ENCODE results near the gene SLC7A8. TPM values are rescaled to one million over a fixed set of nuclear protein-coding genes. Genes with fewer than 3 reads are reported as not detected.

SLC7A8 gene
- total RNA-seq, 1 experiment from 2014 or later, result not detected

DNA sequence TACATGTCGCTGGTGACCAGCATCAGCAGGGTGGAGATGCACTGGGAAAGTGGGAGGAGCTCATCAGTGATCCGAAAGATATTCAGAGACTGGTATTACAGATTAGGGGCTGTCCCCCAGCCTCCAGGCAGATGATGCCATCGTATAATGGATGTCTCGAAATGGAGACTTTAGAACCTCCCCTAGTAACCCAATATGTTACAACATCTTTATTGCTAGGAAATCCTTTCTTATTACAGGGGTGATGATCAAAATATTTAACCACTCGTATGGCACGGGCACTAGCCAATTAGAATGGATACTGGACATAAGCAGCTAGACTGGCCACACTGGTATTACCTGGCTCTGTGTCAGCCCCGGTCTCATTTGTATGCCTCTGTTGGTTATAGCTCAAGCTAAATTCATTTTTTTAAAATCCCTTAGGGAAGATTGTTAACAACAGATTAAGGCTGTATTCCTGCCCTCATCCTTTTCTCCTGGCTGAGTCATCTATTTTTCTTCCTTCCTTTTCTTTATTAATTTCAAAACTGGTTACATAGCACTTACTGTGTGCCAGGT lies 53.6 kb downstream of the SLC7A8 start:
- Mint-ChIP-seq H3K27me3 (ENCODE audit: unreplicated experiment) (peaks cover 70% of the 10 kb centered on the region), H3K27ac (ENCODE audit: unreplicated experiment) (no peak overlapping the region), H3K9me3 (ENCODE audit: low read depth, unreplicated experiment) (no peaks in the 10 kb centered on the region), H3K4me3 (ENCODE audit: low read depth, unreplicated experiment) (no peak overlapping the region), H3K4me1 (ENCODE audit: low read depth, unreplicated experiment) (peaks cover 8% of the 10 kb centered on the region), H3K36me3 (ENCODE audit: insufficient read depth, unreplicated experiment) (no peaks in the 10 kb centered on the region)
- BruUV-seq (replicated peaks), result no TSS peak
- no peak for DNase-seq
- intact Hi-C loops (cut with micrococcal nuclease; ENCODE audit: unreplicated experiment), result no loop called here
- CTCF ChIA-PET, result interaction anchor here (0.6 to 1.6 kb wide), 2 partner anchors 57 to 506 kb away, joined by 3 to 6 read pairs; no protein-coding TSS in a partner anchor
- TF ChIP-seq CTCF (IDR thresholded peaks at IDR 0.05; ENCODE audit: unreplicated experiment), result no peak

DNA sequence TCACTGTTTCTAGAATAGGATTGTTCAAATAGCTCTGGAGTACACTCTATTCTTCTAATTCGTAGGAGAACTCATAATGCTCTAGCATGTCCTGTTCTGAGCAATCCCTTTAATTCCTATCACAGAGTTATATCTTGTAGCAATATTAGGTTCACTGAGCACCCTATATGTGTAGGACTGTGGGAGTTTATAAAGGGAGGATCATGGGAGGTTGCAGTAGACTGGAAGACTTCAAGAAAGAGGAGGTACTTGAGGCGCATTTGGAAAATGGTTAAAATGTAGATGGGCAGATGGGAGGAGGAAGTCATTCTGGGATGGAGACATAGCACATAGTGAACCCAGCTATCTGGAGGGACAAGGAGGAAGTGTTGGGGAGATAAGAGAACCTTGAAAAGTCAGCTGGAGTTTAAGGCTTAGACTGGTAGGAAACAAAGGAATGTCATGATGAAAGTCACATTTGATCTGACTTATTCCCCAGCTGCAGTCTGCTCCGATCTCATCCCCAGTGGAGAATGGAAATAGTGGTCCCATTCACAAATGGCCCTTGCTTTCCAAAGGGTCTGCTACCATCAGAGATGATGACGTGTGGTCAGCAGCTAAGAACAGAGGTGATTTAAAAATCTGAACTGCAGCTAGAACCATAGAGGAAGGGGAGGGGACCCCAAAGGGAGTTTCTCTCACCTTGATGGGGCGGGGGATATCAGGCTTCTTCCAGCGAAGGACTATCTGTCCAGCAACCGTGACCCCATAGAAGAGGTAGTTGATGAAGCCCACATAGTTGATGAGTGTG lies 54.3 kb downstream of the SLC7A8 start:
- no peaks in the 10 kb centered on the region for H3K36me3 Mint-ChIP-seq (ENCODE audit: insufficient read depth, unreplicated experiment)
- H3K9me3 Mint-ChIP-seq (ENCODE audit: low read depth, unreplicated experiment), result no peaks in the 10 kb centered on the region
- peaks cover 8% of the 10 kb centered on the region for H3K4me1 Mint-ChIP-seq (ENCODE audit: low read depth, unreplicated experiment)
- no peak for DNase-seq
- H3K4me3 Mint-ChIP-seq (ENCODE audit: low read depth, unreplicated experiment), result no peak overlapping the region
- H3K27me3 Mint-ChIP-seq (ENCODE audit: unreplicated experiment), result peaks cover 77% of the 10 kb centered on the region
- no TSS peak for BruUV-seq (replicated peaks)
- CTCF ChIA-PET, result interaction anchor here (1.6 kb wide), 1 partner anchor 58 kb away, joined by 6 read pairs; no protein-coding TSS in a partner anchor
- no peak overlapping the region for H3K27ac Mint-ChIP-seq (ENCODE audit: unreplicated experiment)
- TF ChIP-seq CTCF (IDR thresholded peaks at IDR 0.05; ENCODE audit: unreplicated experiment), result no peak
- intact Hi-C loops (cut with micrococcal nuclease; ENCODE audit: unreplicated experiment), result no loop called here

- CTCF ChIA-PET, result no interaction called here
- Mint-ChIP-seq H3K27ac (ENCODE audit: unreplicated experiment) (no peak overlapping the region), H3K27me3 (ENCODE audit: unreplicated experiment) (peaks cover 90% of the 10 kb centered on the region), H3K4me1 (ENCODE audit: low read depth, unreplicated experiment) (peaks cover 21% of the 10 kb centered on the region), H3K36me3 (ENCODE audit: insufficient read depth, unreplicated experiment) (no peaks in the 10 kb centered on the region), H3K4me3 (ENCODE audit: low read depth, unreplicated experiment) (no peak overlapping the region), H3K9me3 (ENCODE audit: low read depth, unreplicated experiment) (no peaks in the 10 kb centered on the region)
- DNase-seq, result no peak
- no peak for TF ChIP-seq CTCF (IDR thresholded peaks at IDR 0.05; ENCODE audit: unreplicated experiment)
- BruUV-seq (replicated peaks), result no TSS peak
- intact Hi-C loops (cut with micrococcal nuclease; ENCODE audit: unreplicated experiment), result no loop called here
Observed at GRCh38 chr14:23127861-23128260, 55.6 kb downstream of the SLC7A8 start.

- no TSS peak for BruUV-seq (replicated peaks)
- intact Hi-C loops (cut with micrococcal nuclease; ENCODE audit: unreplicated experiment), result no loop called here
- H3K9me3 Mint-ChIP-seq (ENCODE audit: low read depth, unreplicated experiment), result no peaks in the 10 kb centered on the region
- H3K36me3 Mint-ChIP-seq (ENCODE audit: insufficient read depth, unreplicated experiment), result no peaks in the 10 kb centered on the region
- H3K27me3 Mint-ChIP-seq (ENCODE audit: unreplicated experiment), result peaks cover 99% of the 10 kb centered on the region
- H3K4me1 Mint-ChIP-seq (ENCODE audit: low read depth, unreplicated experiment), result peaks cover 23% of the 10 kb centered on the region
- no peak for DNase-seq
- no peak for TF ChIP-seq CTCF (IDR thresholded peaks at IDR 0.05; ENCODE audit: unreplicated experiment)
- H3K4me3 Mint-ChIP-seq (ENCODE audit: low read depth, unreplicated experiment), result no peak overlapping the region
- CTCF ChIA-PET, result no interaction called here
- H3K27ac Mint-ChIP-seq (ENCODE audit: unreplicated experiment), result no peak overlapping the region
Observed at GRCh38 chr14:23126548-23127278, 56.7 kb downstream of the SLC7A8 start.

Data from Calu3 (cell line).